ENCODE measurements around the gene SND1. TPM values are rescaled to one million over a fixed set of nuclear protein-coding genes. Genes with fewer than 3 reads are reported as not detected.

The SND1 gene
- total and polyA plus RNA-seq, 2 donors (not counting 3 experiments of a cell fraction or from before 2014, with no cell fraction given), result 116 to 249 TPM

DNA sequence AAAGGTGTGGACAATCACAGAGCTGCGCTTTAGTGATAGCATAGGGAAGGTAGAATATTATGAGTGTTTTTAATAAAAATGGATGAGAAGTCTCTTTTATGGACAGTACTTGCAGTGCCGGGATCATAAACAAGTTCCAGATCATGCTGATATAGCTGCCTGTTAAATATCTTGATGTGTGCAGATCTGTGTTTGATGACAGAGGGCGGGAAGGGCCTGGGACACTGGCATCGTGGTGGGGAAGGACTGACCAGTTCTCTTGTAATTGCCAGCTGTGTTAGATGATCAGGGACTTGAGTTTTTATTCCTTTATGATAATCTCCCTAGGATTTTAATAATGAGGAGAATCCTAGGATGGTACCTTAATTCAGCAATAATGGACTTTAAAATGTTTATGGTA lies 14.6 kb downstream of the SND1 start:
- peaks cover 0 to 2% of the 10 kb centered on the region in 2 experiments for H3K36me3 ChIP-seq (ENCODE audit: control insufficient read depth in 2 of 2, extremely low read depth in 1 of 2, insufficient read depth in 2 of 2, low read length in 2 of 2)
- H3K9ac ChIP-seq (replicated peaks; ENCODE audit: extremely low read depth, insufficient read depth, low read length), result peak overlapping the region; percentile 35
- peaks cover 37% of the 10 kb centered on the region for H3K4me1 ChIP-seq (ENCODE audit: control insufficient read depth, extremely low read depth, insufficient read depth, low read length)
- intact Hi-C loops (cut with micrococcal nuclease) (loop anchor here (1.0 kb wide), 2 partner anchors 9 to 12 kb away; no protein-coding TSS in a partner anchor), dilution Hi-C loops (cut with MboI; ENCODE audit: extremely low pct_ligation_motif_present, low sequenced_read_pairs) (no loop called here)
- peak overlapping the region; percentile 93 for H3K27ac ChIP-seq (ENCODE audit: insufficient read depth, low read depth, low read length)
- no peak for DNase-seq (ENCODE audit: low read depth, low spot score)
- H3K4me3 ChIP-seq (replicated peaks in 1 of 3; ENCODE audit: insufficient read depth in 1 of 3, low read depth in 1 of 3, low read length in 3 of 3), result no peak overlapping the region
- peaks cover 3% of the 10 kb centered on the region for H4K20me1 ChIP-seq (replicated peaks; ENCODE audit: control insufficient read depth, extremely low read depth, insufficient read depth, low read length)
- no peaks in the 10 kb centered on the region for H3K9me3 ChIP-seq (replicated peaks; ENCODE audit: control insufficient read depth, insufficient read depth, low read length)
- TF ChIP-seq EZH2 (IDR thresholded peaks at IDR 0.05; ENCODE audit: borderline replicate concordance, low read depth, low read length, severe bottlenecking) (no peak), GATA2 (IDR thresholded peaks at IDR 0.05; ENCODE audit: insufficient read depth, insufficient read length, low read depth, low read length) (no peak), FOS (IDR thresholded peaks at IDR 0.05; ENCODE audit: borderline replicate concordance, insufficient read depth, low read length) (no peak), MYC (IDR thresholded peaks at IDR 0.05; ENCODE audit: low read depth, low read length) (no peak), POLR2A (IDR thresholded peaks at IDR 0.05; ENCODE audit: low read depth, low read length) (no peak), JUN (IDR thresholded peaks at IDR 0.05; ENCODE audit: borderline replicate concordance, insufficient read depth, insufficient read length, low read depth) (no peak), POLR2AphosphoS5 (IDR thresholded peaks at IDR 0.05; ENCODE audit: insufficient read depth, low read depth, low read length) (no peak)
- TF ChIP-seq, protein P1, sequence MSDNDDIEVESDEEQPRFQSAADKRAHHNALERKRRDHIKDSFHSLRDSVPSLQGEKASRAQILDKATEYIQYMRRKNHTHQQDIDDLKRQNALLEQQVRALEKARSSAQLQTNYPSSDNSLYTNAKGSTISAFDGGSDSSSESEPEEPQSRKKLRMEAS (IDR thresholded peaks at IDR 0.05; ENCODE audit: insufficient read depth, insufficient read length), result no peak
- TF ChIP-seq, protein P2, sequence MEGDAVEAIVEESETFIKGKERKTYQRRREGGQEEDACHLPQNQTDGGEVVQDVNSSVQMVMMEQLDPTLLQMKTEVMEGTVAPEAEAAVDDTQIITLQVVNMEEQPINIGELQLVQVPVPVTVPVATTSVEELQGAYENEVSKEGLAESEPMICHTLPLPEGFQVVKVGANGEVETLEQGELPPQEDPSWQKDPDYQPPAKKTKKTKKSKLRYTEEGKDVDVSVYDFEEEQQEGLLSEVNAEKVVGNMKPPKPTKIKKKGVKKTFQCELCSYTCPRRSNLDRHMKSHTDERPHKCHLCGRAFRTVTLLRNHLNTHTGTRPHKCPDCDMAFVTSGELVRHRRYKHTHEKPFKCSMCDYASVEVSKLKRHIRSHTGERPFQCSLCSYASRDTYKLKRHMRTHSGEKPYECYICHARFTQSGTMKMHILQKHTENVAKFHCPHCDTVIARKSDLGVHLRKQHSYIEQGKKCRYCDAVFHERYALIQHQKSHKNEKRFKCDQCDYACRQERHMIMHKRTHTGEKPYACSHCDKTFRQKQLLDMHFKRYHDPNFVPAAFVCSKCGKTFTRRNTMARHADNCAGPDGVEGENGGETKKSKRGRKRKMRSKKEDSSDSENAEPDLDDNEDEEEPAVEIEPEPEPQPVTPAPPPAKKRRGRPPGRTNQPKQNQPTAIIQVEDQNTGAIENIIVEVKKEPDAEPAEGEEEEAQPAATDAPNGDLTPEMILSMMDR (IDR thresholded peaks at IDR 0.05; ENCODE audit: extremely low read depth in 1 of 2, insufficient read depth in 1 of 2, low read depth in 1 of 2, low read length in 2 of 2), result no peak
- BruUV-seq (replicated peaks), result TSS peak; percentile 95
- peaks cover 88% of the 10 kb centered on the region for H3K79me2 ChIP-seq (ENCODE audit: control insufficient read depth, insufficient read depth, low read length)
- no peak overlapping the region for H2AFZ ChIP-seq (ENCODE audit: low read depth, low read length)
- no peaks in the 10 kb centered on the region for H3K9me1 ChIP-seq (replicated peaks; ENCODE audit: control insufficient read depth, extremely low read depth, insufficient read depth, low read length)
- CTCF ChIA-PET, result interaction anchor here (0.6 to 2.1 kb wide), 11 partner anchors 9 to 543 kb away, joined by 3 to 14 read pairs (median 5); partner anchors contain the start of gene ARF5
- POLR2A ChIA-PET, result interaction anchor here (0.9 kb wide), 1 partner anchor 81 kb away, joined by 3 read pairs; the partner anchor contains the start of gene GCC1
- FAIRE-seq, result no peak
- no peaks in the 10 kb centered on the region for H3K27me3 ChIP-seq (ENCODE audit: control insufficient read depth in 2 of 2, insufficient read depth in 2 of 2, low read length in 2 of 2)
- peak overlapping the region; percentile 76 for H3K4me2 ChIP-seq (ENCODE audit: insufficient read depth, low read length)

Data from endothelial cell of umbilical vein (primary cell).